GM12801 (cell line): ENCODE measurements around the gene SLC8A1.

Source experiments
- TF ChIP-seq, protein P1 (sequence below): IDR thresholded peaks from one replicate; pipeline ENCODE4 v1.5.1; 2011; ENCODE audit warnings: control low read depth; ENCODE audit not compliant: insufficient read length; ENCODE audit errors: extremely low read depth

The SLC8A1 gene

GRCh38 chr2:40220177-40220925 is 231.5 kb downstream of the SLC8A1 start:
- TF ChIP-seq, protein P1, sequence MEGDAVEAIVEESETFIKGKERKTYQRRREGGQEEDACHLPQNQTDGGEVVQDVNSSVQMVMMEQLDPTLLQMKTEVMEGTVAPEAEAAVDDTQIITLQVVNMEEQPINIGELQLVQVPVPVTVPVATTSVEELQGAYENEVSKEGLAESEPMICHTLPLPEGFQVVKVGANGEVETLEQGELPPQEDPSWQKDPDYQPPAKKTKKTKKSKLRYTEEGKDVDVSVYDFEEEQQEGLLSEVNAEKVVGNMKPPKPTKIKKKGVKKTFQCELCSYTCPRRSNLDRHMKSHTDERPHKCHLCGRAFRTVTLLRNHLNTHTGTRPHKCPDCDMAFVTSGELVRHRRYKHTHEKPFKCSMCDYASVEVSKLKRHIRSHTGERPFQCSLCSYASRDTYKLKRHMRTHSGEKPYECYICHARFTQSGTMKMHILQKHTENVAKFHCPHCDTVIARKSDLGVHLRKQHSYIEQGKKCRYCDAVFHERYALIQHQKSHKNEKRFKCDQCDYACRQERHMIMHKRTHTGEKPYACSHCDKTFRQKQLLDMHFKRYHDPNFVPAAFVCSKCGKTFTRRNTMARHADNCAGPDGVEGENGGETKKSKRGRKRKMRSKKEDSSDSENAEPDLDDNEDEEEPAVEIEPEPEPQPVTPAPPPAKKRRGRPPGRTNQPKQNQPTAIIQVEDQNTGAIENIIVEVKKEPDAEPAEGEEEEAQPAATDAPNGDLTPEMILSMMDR: no peak

- TF ChIP-seq, protein P1: no peak
Observed at GRCh38 chr2:40219141-40219540, 232.7 kb downstream of the SLC8A1 start.

- TF ChIP-seq, protein P1: no peak
Observed at GRCh38 chr2:40218679-40219078, 233.2 kb downstream of the SLC8A1 start.

DNA sequence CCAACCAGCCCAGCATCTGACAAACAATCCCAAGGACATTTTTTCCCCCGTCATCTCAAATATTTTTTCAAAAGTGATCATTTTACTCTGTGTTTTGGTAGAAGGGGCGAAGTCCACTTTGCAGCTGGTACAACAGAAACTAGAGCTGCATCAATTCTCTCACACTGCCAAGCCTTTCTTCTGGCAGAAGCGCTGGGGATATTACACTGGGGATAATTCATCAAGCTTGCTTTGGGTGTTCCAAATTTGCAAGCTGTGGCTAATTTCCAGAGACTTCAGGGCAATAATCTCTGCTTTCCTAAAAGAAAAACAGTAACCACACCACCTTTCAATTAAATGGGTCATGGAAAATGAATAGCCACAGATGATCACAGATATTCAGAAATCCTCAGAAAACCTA is 238.3 kb downstream of the SLC8A1 start:
- TF ChIP-seq, protein P1: no peak

- TF ChIP-seq, protein P1: no peak
Observed at GRCh38 chr2:40213071-40213470, 238.8 kb downstream of the SLC8A1 start.

DNA sequence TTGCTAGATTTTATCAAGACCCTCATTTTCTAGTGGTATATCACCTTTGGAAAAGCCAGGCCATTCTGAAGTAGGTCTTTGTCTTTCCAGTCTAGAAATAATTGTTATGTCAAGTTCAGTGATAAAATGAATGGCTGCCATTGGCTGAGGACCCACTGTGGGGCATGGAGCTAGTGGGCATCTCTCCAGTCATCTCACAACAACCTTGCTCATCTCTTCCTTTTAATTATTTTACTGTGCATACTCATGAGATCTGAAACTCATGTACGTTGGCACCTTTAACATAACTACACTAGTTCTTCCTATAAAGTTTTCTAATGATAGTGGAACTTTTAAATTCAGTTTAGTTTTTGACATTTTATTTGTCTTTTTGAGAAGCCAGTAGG is 240.9 kb downstream of the SLC8A1 start:
- TF ChIP-seq, protein P1: no peak

DNA sequence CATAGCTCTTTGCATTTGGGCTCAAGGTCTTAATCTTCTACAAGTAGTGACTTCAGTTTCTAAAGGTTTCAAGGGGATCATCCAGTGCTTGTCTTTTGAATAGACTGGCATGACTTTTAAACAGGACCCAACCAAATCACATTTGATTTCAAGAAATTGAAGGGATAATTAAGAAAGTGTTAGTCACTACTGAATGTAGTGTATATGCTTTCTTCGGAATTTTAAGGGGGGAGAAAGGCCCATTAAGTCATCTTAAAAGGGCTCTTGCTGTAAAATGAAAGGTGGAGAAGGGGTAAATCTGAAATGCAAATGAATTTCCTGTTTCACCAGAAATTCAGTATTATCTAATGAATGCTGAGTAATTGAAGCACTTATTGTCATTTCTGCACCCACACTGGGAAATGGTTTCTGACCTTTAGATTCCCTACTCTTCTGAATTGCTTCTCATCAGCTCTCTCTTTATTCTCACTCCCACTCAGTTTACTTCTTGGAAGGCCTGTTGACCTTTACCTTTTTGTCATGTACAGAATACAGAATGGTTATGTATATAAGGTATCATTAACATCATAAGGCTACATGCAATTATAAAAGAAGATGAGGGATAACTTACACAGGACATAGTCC is 241.4 kb downstream of the SLC8A1 start:
- TF ChIP-seq, protein P1: no peak
